GM18499 (cell line): ENCODE measurements around the gene IZUMO2.
"Not testable (repeated sequence)": the region's sequence is repeated elsewhere in the genome, so short reads cannot be mapped to it uniquely, and the experiment has no call there.

ENCODE experiments used
- ATAC-seq: cut with Tn5 transposase; IDR thresholded peaks from one replicate; pipeline ENCODE4 v1.9.1; 2021; ENCODE audit warnings: moderate number of reproducible peaks; ENCODE audit not compliant: insufficient read depth, unreplicated experiment

IZUMO2 gene

DNA sequence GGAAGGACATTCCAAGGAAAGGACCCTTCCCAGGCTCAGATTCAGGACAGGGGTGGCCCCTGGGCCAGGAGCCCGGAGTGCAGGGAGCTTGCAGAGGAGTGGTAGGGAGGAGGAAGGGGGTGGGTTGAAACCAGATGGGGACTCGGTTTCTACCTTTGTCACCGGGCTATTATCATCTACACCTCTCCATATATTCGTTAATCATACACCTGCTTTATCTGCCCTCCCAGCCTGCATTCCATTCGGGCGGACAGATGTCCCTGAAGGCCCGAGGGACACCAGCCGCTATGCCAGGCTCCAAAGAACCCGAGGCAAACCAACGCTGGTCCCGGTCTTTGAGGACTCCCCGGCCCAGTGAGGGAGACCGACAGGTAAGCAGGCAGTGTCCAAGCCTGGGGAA, 24.9 kb upstream of the IZUMO2 start:
- no peak for ATAC-seq

DNA sequence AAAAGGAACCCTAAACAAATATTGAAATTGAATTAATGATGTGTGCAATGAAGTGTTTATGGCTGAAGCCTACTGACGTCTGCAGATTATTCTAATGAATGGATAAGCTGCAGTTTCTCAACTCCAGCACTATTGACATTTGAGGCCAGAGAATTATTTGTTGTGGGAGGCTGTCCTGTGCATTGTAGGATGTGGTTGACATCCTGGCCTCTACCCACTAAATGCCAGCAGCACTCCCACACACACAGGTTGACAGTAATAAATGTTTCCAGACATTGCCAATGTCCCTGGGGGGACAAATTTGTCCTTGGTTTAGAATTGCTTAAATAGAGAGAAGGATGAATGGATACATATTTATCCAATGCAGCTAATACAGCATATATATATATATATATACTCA, 21.1 kb upstream of the IZUMO2 start:
- no peak for ATAC-seq

DNA sequence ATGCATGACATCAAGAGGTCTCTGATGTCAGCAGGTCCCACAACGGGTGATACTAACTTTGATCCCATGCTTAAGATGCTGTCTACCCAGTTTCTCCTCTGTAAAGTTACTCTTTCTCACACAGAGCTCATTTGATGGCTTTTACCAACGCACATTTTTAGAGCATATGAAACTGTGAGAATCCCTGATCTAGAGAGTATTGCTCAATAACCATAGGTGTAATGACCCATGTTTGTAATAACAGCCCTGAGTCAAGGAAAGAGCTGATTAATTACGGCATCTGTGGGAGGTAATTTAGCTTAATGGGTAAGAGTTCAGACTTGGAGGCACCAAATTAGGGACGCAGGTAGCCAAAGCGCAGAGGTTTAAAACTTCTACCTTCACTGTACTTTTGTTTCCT, 18.0 kb upstream of the IZUMO2 start:
- no peak for ATAC-seq

DNA sequence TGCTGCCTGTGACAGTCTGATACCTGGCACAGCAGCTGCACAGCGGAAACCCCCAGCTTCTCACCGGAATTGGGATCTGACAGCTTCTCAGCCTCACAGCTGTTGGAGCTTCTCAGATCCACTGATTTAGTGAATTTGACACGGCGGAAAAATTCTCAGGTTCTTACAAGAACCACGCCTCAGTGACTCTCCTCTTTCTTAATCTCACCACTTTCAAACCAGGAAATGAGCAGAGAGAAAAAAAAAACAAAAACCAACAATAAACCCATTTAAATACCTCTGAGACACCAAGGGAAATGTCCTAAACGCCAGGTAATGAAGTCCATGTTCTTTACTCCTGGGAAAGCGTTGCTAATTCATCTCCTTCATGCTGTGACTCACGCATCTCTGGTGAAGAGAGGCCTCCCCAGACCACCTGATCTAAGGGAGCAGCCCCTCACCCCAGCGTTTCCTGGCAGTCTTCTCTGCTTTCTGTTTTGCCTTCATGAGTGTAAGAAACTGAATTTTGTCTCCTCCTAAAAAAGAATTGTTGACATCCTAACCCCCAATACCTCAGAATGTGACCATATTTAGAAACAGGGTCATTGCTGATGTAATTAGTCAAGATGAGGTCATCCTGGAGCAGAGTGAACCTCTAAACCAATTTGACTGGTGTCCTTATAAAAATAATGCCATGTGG, 15.9 kb upstream of the IZUMO2 start:
- ATAC-seq, result no peak

DNA sequence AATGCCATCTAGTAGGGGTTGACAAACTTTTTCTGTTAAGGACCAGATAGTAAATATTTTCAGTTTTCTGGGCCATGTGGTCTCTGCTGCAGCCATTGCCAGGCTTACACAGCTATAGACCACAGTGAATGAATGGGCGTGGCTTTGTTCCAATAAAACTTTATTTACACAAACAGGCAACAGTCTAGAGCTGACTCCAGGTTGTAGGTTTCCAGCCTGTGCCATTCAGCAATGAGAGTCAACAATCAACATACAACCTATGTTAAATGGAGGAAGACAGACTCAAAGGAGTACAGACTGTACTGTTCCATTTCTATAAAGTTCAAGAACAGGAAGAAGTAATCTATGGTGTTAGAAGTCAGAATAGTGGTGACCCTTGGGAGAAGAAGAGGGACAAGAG, 15.2 kb upstream of the IZUMO2 start:
- no peak for ATAC-seq

DNA sequence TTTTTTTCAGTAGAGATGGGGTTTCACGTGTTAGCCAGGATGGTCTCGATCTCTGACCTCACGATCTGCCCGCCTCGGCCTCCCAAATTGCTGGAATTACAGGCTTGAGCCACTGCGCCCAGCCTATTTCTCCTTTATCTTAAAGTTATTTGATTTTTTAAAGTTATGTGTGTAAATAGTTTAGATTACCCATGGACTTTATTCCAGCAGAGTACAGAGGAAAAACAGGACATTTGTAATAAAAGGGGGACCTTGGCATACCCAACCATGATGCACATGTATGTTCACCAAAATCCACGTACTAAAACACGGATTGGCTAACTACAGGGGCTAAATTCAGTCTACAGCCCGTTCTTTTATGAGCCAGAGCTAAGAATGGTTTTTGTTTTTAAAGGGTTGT, 13.7 kb upstream of the IZUMO2 start:
- ATAC-seq, result no peak

DNA sequence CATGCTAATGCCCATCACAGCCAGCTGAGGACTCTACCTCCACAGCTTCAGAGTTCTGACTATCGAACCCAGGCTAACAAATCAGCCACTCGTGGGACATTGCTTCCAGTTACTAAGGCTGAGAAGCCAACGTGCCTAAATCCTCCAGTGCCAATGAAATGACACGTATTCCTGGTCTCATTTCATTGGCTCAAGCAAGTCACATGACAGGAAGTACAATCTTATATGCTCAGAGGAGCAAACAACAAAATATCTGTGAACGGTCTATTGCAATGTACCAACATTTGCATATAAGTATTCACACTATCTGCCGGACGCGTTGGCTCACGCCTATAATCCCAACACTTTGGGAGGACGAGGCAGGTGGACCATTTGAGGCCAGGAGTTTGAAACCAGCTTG, 12.8 kb upstream of the IZUMO2 start:
- no peak for ATAC-seq

DNA sequence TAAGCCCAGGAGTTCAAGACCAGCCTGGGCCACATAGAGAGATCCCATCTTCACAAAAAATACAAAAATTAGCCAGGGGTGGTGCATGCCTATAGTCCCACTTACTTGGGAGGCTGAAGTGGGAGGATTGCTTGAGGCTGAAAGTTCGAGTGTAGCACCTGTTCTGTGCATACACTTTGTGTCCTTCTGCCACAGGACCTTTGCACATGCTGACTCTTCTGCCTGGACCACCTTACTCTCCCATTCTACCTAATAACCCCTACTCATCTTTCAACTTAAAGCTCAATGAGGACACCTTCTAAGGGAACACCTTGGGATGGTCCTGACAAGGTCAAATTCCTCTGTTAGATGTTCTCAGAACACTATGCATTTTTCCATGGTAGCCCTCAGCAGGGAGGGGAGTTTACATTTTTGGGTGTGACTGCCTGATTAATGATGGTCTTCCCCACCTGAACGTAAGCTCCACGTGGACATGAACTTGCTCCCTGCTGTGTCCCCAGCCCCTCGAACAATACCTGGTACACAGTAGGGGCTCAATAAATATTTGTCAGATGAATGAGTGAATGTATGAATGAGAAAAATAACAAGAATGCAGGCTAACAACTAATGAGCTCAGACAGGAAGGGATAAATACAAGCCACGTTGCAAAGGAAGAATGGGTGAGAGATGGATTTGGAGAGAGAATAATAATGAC, 11.2 kb upstream of the IZUMO2 start:
- no peak for ATAC-seq

DNA sequence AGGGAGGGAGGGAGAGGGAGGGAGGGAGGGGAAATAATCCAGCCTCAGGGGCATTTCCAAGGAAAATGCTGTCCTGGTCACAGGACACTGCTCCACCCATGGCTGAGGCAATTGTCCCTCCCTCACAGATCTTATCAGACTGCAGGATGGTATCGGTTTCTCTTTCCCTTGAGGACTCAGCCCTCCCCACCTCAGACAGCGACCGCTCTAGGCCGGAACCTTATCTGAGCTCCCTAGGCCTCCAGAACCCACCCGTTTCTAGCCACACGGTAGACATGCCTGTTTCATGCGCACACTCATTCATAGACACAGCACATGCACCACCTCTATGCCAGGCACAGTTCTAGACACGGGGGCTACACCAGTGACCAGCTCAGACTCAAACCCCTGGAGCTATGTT, 10.0 kb upstream of the IZUMO2 start:
- ATAC-seq, result no peak

DNA sequence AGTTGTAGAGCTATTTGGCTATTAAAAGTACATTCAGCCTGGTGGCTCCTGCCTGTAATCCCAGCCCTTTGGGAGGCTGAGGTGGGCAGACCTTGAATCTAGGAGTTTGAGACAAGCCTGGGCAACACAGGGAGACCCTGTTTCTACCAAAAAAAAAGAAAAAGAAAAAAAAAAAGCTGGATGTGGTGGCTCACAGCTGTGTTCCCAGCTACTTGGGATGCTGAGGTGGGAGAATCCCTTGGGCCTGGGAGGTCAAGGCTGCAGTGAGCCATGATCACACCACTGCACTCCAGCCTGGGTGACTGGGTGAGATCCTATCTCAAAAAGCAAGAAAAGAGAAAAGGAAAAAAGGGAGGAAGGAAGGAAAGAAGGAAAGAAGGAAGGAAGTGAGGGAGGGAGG, 9.6 kb upstream of the IZUMO2 start:
- no peak for ATAC-seq

DNA sequence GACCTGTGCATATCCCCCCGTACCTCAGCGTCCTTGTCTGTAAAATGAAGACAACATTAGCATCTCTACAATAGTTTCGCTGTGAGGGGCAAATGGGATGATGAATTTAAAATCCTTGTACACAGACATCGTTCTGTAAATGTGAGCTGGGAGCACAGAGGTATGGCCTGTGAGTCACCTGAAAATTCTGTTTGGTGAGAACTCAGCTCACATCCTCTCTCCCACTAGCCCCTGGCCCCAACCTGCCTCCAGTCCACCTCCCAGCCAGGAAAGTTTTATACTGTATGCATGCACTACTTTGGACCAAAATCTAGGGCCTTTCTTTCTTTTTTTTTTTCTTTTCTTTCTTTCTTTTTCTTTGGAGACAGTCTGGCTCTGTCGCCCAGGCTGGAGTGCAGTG, 8.7 kb upstream of the IZUMO2 start:
- no peak for ATAC-seq

DNA sequence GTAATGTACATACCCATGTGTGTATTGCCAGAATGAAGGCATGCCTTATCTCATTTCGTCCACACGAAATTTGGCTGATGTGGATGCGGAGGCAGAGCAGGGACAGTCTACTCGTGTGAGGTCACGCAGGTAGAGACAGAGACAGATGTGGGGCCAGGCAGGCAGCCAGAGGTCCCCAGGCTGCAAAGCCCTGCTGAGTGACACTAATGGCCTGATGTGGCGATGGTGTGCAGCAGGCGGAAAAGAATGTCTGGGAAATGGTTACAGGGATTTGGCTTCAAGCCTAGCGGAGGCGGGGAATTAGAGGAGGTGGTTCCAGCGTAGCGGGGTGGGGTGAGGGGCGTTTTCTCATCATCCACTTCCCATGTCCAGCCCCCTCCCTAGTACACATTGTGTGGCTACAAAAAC, 4.2 kb upstream of the IZUMO2 start:
- no peak for ATAC-seq

DNA sequence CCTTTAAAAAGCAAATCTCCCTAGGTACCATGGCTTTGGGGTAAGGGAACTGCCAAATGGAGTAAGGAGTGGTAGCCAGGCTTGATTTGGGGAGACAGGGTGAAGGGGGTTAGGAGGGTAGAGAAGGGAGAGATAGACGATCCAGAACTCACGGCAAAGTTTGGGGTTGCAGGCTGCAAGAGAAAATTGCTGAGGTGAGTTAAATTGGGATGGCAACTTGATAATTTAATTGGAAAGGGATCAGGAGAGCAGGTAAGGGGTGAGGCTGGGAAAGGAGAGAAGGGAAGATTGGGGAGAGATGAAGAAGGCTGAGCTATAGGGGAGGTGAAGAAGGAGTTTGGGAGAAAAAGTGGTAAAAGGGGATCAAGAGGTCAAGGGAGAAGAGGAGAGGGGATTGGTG, 4.0 kb downstream of the IZUMO2 start:
- no peak for ATAC-seq

DNA sequence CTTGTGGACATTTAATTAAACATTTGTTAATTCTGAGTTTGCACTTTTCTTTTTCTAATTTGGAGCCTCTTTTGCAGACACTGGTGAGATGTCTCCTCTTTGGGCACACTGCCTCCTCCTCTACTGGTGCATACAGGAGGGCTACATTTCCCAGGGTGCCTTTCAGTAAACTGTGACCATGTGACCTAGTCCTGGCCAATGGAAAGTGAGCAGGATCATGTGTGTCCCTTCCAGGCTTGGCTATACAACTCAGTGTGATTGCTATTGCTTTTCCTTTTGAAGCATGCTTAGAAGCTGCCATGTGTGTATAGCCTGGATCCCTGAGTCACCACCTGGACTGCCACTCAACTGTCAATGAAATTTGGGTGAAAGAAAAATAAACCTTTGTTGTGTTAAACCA, 4.5 kb downstream of the IZUMO2 start:
- ATAC-seq, result no peak

DNA sequence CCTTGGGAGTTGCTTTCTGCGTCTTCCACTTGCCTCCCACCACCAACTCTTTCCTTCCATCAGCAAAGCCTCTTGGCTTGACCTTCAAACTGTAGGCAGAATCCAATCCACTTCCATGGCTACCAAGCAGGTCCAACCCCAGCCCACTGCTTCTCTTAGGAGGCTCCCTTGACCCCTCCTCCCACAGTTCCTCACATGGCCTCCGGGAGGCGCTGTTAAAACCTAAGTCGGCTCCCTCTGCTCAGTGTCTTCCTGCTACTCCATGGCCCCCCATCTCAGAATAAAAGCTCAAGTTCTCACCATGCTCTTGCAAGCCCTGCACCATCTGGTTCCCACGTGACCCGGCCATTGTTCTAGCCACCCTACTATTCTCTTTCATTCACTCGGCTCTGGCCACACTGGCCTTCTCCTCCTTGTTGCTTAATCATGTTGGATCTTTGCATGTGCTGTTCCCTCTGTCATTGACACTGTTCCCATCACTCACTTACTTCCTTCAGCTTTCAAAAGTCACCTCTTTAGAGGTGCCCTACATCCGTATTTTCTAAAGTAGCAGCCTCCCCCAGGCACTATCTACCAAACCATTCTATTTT, 7.5 kb downstream of the IZUMO2 start:
- ATAC-seq, result no peak

DNA sequence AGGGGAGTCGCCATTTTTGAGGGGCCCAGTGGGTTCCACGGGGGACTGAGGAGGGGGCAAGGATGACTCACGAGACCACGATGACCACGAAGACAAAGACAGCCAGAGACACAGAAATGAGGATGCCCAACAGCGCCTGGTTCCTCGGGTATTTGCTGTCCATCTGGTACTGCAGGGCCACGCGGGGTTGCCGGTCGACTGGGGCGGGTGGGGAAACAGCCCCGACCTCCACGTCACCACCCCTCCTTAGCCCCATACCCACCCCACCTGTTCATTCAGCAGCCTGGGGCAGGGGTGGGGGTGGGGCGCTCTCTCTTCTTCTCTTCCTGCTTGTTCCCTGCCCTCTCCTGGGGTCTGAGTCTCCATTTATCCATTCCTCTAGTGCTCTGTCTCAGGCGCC, 8.6 kb downstream of the IZUMO2 start:
- ATAC-seq, result no peak

DNA sequence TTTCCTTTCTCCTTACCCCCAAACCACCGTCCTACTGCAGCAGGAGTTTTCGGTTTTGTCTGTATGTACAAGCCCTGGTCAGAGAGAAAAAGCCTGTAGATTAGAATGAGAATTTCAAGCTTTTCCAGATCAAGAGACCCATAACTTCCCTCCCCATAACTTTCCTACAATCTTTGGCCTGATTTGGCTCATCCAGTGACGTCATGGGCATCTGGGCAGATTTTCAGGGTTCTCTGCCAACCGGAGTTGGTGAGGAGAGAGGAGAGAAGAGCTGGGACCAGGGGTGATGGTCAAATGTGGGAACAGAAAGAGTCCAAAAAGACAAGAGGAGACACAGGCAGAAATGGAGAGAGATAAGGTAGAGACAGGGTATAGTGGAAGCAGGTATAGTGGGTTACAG, 10.5 kb downstream of the IZUMO2 start:
- ATAC-seq, result no peak

DNA sequence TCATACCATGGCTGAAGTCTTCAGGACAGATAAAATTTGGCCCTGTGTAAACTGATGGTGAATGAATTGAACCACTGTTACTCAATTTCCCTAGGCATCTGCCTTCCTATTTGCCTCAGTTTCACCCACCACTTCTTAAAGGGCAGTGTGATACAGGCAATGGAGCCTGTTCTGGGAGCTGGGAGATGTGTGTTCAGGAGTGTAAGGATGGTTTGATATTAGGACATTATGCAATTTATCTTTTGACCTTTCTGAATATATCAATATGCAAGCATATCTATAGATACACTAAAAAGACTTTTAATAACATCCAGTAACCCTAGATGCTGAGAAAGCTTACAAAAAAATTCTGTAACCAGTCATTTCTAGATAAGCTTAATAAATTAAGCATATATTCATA, 14.6 kb downstream of the IZUMO2 start:
- no peak for ATAC-seq

DNA sequence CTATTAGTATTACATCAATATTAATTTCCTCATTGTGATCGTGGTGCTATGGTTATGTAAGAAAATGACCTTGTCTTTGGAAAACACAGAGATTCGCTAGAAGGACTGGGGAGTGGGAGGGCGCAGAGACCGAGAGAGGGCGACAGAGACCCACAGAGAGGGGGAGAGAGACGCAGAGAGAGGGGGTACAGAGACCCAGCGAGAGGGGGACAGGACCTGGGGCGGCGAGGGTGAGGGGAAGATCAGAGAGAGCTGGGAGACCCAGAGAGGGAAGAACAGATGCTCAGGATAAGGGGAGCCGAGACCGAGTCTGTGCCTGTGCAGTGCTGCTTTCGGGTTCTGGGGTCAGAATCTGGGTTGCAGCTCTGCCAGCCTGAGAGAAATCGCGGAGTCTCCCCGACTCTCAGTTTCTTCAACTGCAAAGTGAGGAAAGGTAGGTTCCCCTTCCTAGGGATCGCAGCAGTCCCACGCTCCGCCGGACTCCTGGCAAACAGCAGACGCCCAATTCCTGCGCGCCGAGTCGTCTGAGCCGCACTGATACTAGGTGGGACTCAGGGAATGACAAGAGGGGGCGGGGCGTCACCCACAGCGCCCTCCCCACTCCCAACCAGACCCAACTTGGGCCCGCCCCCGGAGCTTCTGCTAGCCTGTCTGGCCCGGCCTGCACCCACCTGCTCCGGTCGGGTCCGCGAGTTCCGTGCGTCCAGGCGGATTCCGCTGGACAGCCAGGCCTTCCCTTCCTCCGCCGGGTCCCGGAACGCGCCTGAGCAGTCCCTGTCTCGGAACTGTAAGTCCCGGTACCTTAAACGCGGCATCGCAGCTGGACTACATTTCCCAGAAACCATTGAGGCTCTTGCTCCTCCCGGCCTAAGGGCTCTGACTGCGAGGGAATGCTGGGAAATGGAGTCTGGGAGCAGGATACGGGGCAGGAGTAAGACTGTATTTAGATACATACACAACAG, 15.3 kb downstream of the IZUMO2 start:
- no peak for ATAC-seq

DNA sequence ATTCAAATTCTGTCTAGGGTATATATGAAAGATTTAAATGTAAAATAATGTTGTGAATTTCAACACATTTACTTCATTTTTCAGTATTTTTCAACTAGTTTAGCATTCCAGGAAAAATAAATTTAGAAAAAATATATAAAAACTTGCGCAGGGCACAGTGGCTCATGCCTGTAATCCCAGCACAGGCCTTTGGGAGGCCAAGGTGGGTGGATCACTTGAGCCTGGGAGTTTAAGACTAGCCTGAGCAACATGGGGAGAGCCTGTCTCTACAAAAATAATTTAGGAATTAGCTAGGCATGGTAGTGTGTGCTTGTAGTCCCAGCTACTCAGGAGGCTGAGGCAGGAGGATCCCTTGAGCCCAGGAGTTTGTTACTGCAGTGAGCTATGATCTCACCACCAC, 21.2 kb downstream of the IZUMO2 start:
- ATAC-seq, result not testable (repeated sequence)
